ENCODE measurements around the gene STK38L. TPM values are rescaled to one million over a fixed set of nuclear protein-coding genes. Genes with fewer than 3 reads are reported as not detected.

The STK38L gene
- total and polyA plus RNA-seq, 2 donors (not counting 1 experiment from before 2014, with no cell fraction given), result 16.5 to 19.9 TPM

GRCh38 chr12:27280412-27280811 lies 36.3 kb downstream of the STK38L start:
- H2AFZ ChIP-seq (ENCODE audit: low read length), result no peak overlapping the region
- no peaks in the 10 kb centered on the region for H4K20me1 ChIP-seq (ENCODE audit: control insufficient read depth, extremely low read depth, insufficient read depth, low read length)
- H3K36me3 ChIP-seq (ENCODE audit: control insufficient read depth, insufficient read depth, low read length), result no peaks in the 10 kb centered on the region
- H3K4me3 ChIP-seq (replicated peaks in 1 of 4; ENCODE audit: control extremely low read depth in 1 of 4, insufficient read depth in 1 of 4, low read depth in 3 of 4, low read length in 4 of 4), result no peak overlapping the region
- peaks cover 4% of the 10 kb centered on the region for H3K4me1 ChIP-seq (ENCODE audit: control insufficient read depth, extremely low read depth, insufficient read depth, low read length)
- no peak overlapping the region for H3K27ac ChIP-seq (ENCODE audit: insufficient read depth, low read length)
- H3K4me2 ChIP-seq (ENCODE audit: extremely low read depth, insufficient read depth, low read length), result no peak overlapping the region
- H3K9me3 ChIP-seq (ENCODE audit: control insufficient read depth, insufficient read depth, low read depth, low read length), result no peaks in the 10 kb centered on the region
- TF ChIP-seq CTCF (conservative IDR thresholded peaks at IDR 0.05 in 1 of 2, IDR thresholded peaks at IDR 0.05 in 1 of 2; ENCODE audit: low read depth in 1 of 2, low read length in 2 of 2) (no peak), EZH2 (IDR thresholded peaks at IDR 0.05; ENCODE audit: low read length, missing control alignments) (no peak)
- H3K9ac ChIP-seq (ENCODE audit: insufficient read depth, low read length), result no peak overlapping the region
- DNase-seq (ENCODE audit: low read depth in 2 of 2), result no peak
- H3K79me2 ChIP-seq (ENCODE audit: control insufficient read depth, insufficient read depth, low read length), result no peaks in the 10 kb centered on the region
- no peaks in the 10 kb centered on the region for H3K27me3 ChIP-seq (ENCODE audit: control insufficient read depth, insufficient read depth, low read length)

GRCh38 chr12:27282754-27283153 lies 38.7 kb downstream of the STK38L start:
- Histone ChIP-seq H3K27me3 (ENCODE audit: control insufficient read depth, insufficient read depth, low read length) (no peaks in the 10 kb centered on the region), H3K27ac (ENCODE audit: insufficient read depth, low read length) (no peak overlapping the region), H3K36me3 (ENCODE audit: control insufficient read depth, insufficient read depth, low read length) (no peaks in the 10 kb centered on the region), H3K4me2 (ENCODE audit: extremely low read depth, insufficient read depth, low read length) (no peak overlapping the region), H3K9me3 (ENCODE audit: control insufficient read depth, insufficient read depth, low read depth, low read length) (no peaks in the 10 kb centered on the region), H2AFZ (ENCODE audit: low read length) (no peak overlapping the region), H4K20me1 (ENCODE audit: control insufficient read depth, extremely low read depth, insufficient read depth, low read length) (no peaks in the 10 kb centered on the region), H3K9ac (ENCODE audit: insufficient read depth, low read length) (no peak overlapping the region), H3K79me2 (ENCODE audit: control insufficient read depth, insufficient read depth, low read length) (no peaks in the 10 kb centered on the region), H3K4me1 (ENCODE audit: control insufficient read depth, extremely low read depth, insufficient read depth, low read length) (peaks cover 2% of the 10 kb centered on the region), H3K4me3 (replicated peaks in 1 of 4; ENCODE audit: control extremely low read depth in 1 of 4, insufficient read depth in 1 of 4, low read depth in 3 of 4, low read length in 4 of 4) (no peak overlapping the region)
- TF ChIP-seq CTCF (conservative IDR thresholded peaks at IDR 0.05 in 1 of 2, IDR thresholded peaks at IDR 0.05 in 1 of 2; ENCODE audit: low read depth in 1 of 2, low read length in 2 of 2) (no peak), EZH2 (IDR thresholded peaks at IDR 0.05; ENCODE audit: low read length, missing control alignments) (no peak)
- DNase-seq (ENCODE audit: low read depth in 2 of 2), result no peak

GRCh38 chr12:27284021-27284420 lies 39.9 kb downstream of the STK38L start:
- Histone ChIP-seq H3K79me2 (ENCODE audit: control insufficient read depth, insufficient read depth, low read length) (no peaks in the 10 kb centered on the region), H2AFZ (ENCODE audit: low read length) (no peak overlapping the region), H3K9ac (ENCODE audit: insufficient read depth, low read length) (no peak overlapping the region), H3K4me1 (ENCODE audit: control insufficient read depth, extremely low read depth, insufficient read depth, low read length) (no peaks in the 10 kb centered on the region), H3K36me3 (ENCODE audit: control insufficient read depth, insufficient read depth, low read length) (no peaks in the 10 kb centered on the region), H3K9me3 (ENCODE audit: control insufficient read depth, insufficient read depth, low read depth, low read length) (no peaks in the 10 kb centered on the region), H3K4me3 (replicated peaks in 1 of 4; ENCODE audit: control extremely low read depth in 1 of 4, insufficient read depth in 1 of 4, low read depth in 3 of 4, low read length in 4 of 4) (no peak overlapping the region), H4K20me1 (ENCODE audit: control insufficient read depth, extremely low read depth, insufficient read depth, low read length) (no peaks in the 10 kb centered on the region), H3K27me3 (ENCODE audit: control insufficient read depth, insufficient read depth, low read length) (no peaks in the 10 kb centered on the region), H3K4me2 (ENCODE audit: extremely low read depth, insufficient read depth, low read length) (no peak overlapping the region), H3K27ac (ENCODE audit: insufficient read depth, low read length) (no peak overlapping the region)
- DNase-seq (ENCODE audit: low read depth in 2 of 2), result no peak
- TF ChIP-seq CTCF (conservative IDR thresholded peaks at IDR 0.05 in 1 of 2, IDR thresholded peaks at IDR 0.05 in 1 of 2; ENCODE audit: low read depth in 1 of 2, low read length in 2 of 2) (no peak), EZH2 (IDR thresholded peaks at IDR 0.05; ENCODE audit: low read length, missing control alignments) (no peak)

Data from fibroblast of lung (primary cell).